Testis (tissue), 2 donors: Measurements from ENCODE around the gene ALX3.

ENCODE experiments used
- CTCF ChIP-seq, 3 experiments: fragments of 450-650 bp in 2 of 3; fragments of 200-600 bp in 1 of 3; sonication (generic) in 1 of 3; IDR thresholded peaks; one replicate each; pipeline ENCODE4 v1.5.1; 2016 to 2019; ENCODE audit warnings: antibody characterized with exemption in 3 of 3, mild to moderate bottlenecking in 2 of 3, moderate library complexity in 1 of 3
- POLR2A ChIP-seq: fragments of 450-650 bp; IDR thresholded peaks from one replicate; pipeline ENCODE4 v1.6.1; 2017; ENCODE audit warnings: antibody characterized with exemption, mild to moderate bottlenecking, moderate library complexity

GRCh38 chr1:110040548-110040947, 29.9 kb downstream of the ALX3 start:
- TF ChIP-seq CTCF (IDR thresholded peaks at IDR 0.05) (no peak), POLR2A (no peak)
